ENCODE results near the gene HDDC3. TPM values are rescaled to one million over a fixed set of nuclear protein-coding genes. Genes with fewer than 3 reads are reported as not detected.

HDDC3 gene
- total and polyA plus RNA-seq, 9 of the 15 experiments (the other 6 are each of a cell fraction or from before 2014, with no cell fraction given): 14.9 to 55.8 (median 36.9) TPM

GRCh38 chr15:90948506-90948905 is 16.2 kb upstream of the HDDC3 start:
- no peak for ATAC-seq
- Histone ChIP-seq H3K36me3 (ENCODE audit: control insufficient read depth, insufficient read depth, low read length) (peaks cover 87% of the 10 kb centered on the region), H3K4me1 (replicated peaks in 1 of 2; ENCODE audit: control insufficient read depth in 2 of 2, insufficient read depth in 2 of 2, low read length in 2 of 2) (peaks cover 13 to 36% of the 10 kb centered on the region in 2 experiments; a peak in 4 of 5 replicates), H2AFZ (ENCODE audit: low read depth, low read length) (no peak overlapping the region), H4K20me1 (replicated peaks; ENCODE audit: control insufficient read depth, insufficient read depth, low read length) (0 out of 2 replicates have a peak, but pooled peaks cover 5% of the 10 kb centered on the region), H3K9me3 (replicated peaks; ENCODE audit: control insufficient read depth, insufficient read depth, low read depth, low read length) (no peaks in the 10 kb centered on the region), H3K9me1 (ENCODE audit: control insufficient read depth, insufficient read depth, low read length) (peaks cover 3% of the 10 kb centered on the region), H3K9ac (ENCODE audit: insufficient read depth in 1 of 2, low read depth in 2 of 2, low read length in 2 of 2) (peak overlapping the region in 1 of 2 experiments; percentile 1; a peak in 1 of 4 replicates), H3K4me3 (no peak overlapping the region), H3K27ac (ENCODE audit: extremely low read depth, low read depth, low read length) (no peak overlapping the region; the same call in 2 of the 3 replicates), H3K4me2 (ENCODE audit: insufficient read depth, low read length) (no peak overlapping the region), H3K79me2 (ENCODE audit: control insufficient read depth, insufficient read depth, low read length) (no peaks in the 10 kb centered on the region), H3K27me3 (ENCODE audit: control insufficient read depth in 2 of 2, insufficient read depth in 2 of 2, low read length in 2 of 2) (no peaks in the 10 kb centered on the region)
- TF ChIP-seq ZNF197 (CRISPR knock-in tag; IDR thresholded peaks at IDR 0.05; ENCODE audit: low read depth): no peak
- no peak for TF ChIP-seq CBFB (CRISPR knock-in tag; IDR thresholded peaks at IDR 0.05)
- 0 out of 2 replicates have a peak, but pooled peaks have one; percentile 7 for TF ChIP-seq POLR2G (IDR thresholded peaks at IDR 0.05; ENCODE audit: low read depth, low read length)
- no peak for TF ChIP-seq NFXL1 (CRISPR knock-in tag; IDR thresholded peaks at IDR 0.05)
- TF ChIP-seq MYNN (IDR thresholded peaks at IDR 0.05): no peak
- no peak for TF ChIP-seq MYNN (CRISPR knock-in tag; IDR thresholded peaks at IDR 0.05)
- no peak for TF ChIP-seq ZNF224 (CRISPR knock-in tag; IDR thresholded peaks at IDR 0.05)
- TF ChIP-seq DNMT1 (IDR thresholded peaks at IDR 0.05): no peak
- WGBS (ENCODE audit: insufficient coverage, low coverage, missing lambda C conversion rate): 92% methylated on average over 7 of the region's 8 CpGs
- intact Hi-C loops (cut with micrococcal nuclease) (loop anchor here (5.0 kb wide), 1 partner anchor 84 kb away; no protein-coding TSS in a partner anchor), in situ Hi-C loops (cut with MboI) (no loop called here)
- ChIA-PET CTCF (ENCODE audit: low intra/inter-chr PET ratio) (no interaction called here), POLR2A (interaction anchor here (0.8 to 2.5 kb wide), 6 partner anchors 9 to 74 kb away, joined by 3 to 20 read pairs (median 8); partner anchors contain the start of genes HDDC3 and UNC45A)
- no peak for DNase-seq (ENCODE audit: extremely low read depth in 1 of 4, low spot score in 3 of 4)
- BruUV-seq (replicated peaks): no TSS peak
- FAIRE-seq: no peak
